ENCODE measurements around the gene AMD1.

DNA sequence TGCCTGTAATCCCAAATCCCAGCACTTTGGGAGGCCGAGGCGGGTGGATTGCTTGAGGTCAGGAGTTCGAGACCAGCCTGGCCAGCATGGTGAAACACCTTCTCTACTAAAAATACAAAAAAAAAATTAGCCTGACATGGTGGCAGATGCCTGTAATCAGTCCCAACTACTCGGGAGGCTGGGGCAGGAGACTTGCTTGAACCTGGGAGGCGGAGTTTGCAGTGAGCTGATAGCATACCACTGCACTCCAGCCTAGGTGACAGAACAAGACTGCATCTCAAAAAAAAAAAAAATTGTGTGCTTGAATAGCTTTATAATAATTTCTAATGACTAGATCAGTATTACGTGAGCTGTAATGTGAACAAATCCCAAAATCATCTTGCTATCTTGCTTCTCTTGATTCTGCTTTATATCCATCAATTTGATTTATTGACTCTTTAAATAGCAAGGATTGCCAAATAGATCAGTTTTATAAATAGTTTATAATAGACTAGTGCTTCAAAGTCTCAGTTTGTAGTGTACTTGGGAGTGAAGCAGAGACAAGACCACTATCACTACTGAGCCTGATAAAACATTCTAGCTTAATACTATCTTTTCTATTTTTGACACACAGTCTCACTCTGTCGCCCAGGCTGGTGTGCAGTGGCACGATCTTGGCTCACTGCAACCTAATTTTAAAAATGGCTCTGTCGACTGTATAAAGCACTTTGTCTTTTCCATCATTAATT, 7.1 kb downstream of the AMD1 start:
- TF ChIP-seq, protein P1, sequence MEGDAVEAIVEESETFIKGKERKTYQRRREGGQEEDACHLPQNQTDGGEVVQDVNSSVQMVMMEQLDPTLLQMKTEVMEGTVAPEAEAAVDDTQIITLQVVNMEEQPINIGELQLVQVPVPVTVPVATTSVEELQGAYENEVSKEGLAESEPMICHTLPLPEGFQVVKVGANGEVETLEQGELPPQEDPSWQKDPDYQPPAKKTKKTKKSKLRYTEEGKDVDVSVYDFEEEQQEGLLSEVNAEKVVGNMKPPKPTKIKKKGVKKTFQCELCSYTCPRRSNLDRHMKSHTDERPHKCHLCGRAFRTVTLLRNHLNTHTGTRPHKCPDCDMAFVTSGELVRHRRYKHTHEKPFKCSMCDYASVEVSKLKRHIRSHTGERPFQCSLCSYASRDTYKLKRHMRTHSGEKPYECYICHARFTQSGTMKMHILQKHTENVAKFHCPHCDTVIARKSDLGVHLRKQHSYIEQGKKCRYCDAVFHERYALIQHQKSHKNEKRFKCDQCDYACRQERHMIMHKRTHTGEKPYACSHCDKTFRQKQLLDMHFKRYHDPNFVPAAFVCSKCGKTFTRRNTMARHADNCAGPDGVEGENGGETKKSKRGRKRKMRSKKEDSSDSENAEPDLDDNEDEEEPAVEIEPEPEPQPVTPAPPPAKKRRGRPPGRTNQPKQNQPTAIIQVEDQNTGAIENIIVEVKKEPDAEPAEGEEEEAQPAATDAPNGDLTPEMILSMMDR (IDR thresholded peaks at IDR 0.05) = no peak
- TF ChIP-seq POLR2A (IDR thresholded peaks at IDR 0.05) = no peak
